Measurements from ENCODE around the gene SLC10A7. TPM values are rescaled to one million over a fixed set of nuclear protein-coding genes. Genes with fewer than 3 reads are reported as not detected.

SLC10A7 gene
- total and polyA plus RNA-seq, 2 of the 13 experiments (the other 11 are each of a cell fraction or from before 2014, with no cell fraction given): 18.5 to 18.8 TPM

DNA sequence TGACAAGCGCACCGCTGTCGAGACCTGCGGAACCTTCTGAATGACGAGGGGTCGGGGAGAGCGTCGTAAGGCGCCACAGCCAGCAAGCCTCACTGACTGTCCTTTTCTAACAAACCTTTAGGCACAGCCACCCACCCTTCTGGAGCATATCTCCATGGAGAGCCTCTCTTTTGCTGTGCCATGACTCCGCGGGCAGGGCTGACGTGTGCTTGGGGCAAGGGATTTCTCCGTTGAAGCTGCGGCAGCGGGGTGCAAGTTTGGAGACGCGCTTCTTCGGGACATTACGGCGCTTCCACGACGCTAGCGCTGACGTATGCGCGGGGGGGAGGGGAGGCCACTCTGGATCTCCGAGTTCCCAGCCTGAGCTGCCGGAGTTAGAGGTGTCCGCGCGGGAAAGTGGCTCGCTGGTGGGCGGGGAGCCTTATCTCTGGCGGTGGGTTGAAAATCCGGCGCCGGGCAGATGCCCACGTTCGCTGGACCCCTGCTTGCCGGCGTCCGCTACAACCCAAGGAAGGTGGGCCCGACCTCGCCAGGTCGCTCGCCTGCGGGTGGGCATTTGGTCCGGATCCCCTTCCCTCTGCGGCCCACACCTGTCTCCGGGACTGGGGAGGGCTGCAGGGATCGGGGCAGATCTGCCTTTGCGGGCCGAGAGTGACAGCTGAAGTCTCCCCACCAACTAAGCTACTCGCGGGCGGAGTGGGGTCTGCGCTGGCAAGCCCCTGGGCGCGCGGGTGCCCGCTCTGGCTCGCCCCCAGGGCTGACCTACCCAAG lies 543 bp upstream of the SLC10A7 start (continued):
- peak; percentile 27; the same call in 1 of the 2 replicates for TF ChIP-seq ZFP41 (CRISPR knock-in tag; IDR thresholded peaks at IDR 0.05; ENCODE audit: borderline replicate concordance)
- no peak for TF ChIP-seq SIX1 (CRISPR knock-in tag; IDR thresholded peaks at IDR 0.05; ENCODE audit: borderline replicate concordance)
- TF ChIP-seq, protein P1, sequence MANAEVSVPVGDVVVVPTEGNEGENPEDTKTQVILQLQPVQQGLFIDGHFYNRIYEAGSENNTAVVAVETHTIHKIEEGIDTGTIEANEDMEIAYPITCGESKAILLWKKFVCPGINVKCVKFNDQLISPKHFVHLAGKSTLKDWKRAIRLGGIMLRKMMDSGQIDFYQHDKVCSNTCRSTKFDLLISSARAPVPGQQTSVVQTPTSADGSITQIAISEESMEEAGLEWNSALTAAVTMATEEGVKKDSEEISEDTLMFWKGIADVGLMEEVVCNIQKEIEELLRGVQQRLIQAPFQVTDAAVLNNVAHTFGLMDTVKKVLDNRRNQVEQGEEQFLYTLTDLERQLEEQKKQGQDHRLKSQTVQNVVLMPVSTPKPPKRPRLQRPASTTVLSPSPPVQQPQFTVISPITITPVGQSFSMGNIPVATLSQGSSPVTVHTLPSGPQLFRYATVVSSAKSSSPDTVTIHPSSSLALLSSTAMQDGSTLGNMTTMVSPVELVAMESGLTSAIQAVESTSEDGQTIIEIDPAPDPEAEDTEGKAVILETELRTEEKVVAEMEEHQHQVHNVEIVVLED (CRISPR knock-in tag; IDR thresholded peaks at IDR 0.05; ENCODE audit: borderline replicate concordance): peak; percentile 74
- TF ChIP-seq, protein P2, sequence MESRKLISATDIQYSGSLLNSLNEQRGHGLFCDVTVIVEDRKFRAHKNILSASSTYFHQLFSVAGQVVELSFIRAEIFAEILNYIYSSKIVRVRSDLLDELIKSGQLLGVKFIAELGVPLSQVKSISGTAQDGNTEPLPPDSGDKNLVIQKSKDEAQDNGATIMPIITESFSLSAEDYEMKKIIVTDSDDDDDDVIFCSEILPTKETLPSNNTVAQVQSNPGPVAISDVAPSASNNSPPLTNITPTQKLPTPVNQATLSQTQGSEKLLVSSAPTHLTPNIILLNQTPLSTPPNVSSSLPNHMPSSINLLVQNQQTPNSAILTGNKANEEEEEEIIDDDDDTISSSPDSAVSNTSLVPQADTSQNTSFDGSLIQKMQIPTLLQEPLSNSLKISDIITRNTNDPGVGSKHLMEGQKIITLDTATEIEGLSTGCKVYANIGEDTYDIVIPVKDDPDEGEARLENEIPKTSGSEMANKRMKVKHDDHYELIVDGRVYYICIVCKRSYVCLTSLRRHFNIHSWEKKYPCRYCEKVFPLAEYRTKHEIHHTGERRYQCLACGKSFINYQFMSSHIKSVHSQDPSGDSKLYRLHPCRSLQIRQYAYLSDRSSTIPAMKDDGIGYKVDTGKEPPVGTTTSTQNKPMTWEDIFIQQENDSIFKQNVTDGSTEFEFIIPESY (CRISPR knock-in tag; IDR thresholded peaks at IDR 0.05): no peak
- no peak for TF ChIP-seq SMARCE1 (IDR thresholded peaks at IDR 0.05; ENCODE audit: borderline replicate concordance)
- TF ChIP-seq XBP1 (CRISPR knock-in tag; IDR thresholded peaks at IDR 0.05): peak; percentile 62; the same call in 1 of the 2 replicates
- TF ChIP-seq ISX (CRISPR knock-in tag; conservative IDR thresholded peaks at IDR 0.05): 0 out of 2 replicates have a peak, but pooled peaks have one; percentile 23
- peak; percentile 84 for TF ChIP-seq CREB1 (IDR thresholded peaks at IDR 0.05)
- peak; percentile 94; the same call in 1 of the 2 replicates for TF ChIP-seq CREB1 (CRISPR knock-in tag; IDR thresholded peaks at IDR 0.05)
- TF ChIP-seq, protein P3, sequence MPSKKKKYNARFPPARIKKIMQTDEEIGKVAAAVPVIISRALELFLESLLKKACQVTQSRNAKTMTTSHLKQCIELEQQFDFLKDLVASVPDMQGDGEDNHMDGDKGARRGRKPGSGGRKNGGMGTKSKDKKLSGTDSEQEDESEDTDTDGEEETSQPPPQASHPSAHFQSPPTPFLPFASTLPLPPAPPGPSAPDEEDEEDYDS (CRISPR knock-in tag; IDR thresholded peaks at IDR 0.05): no peak
- peak; percentile 74; the same call in 1 of the 2 replicates for TF ChIP-seq DMAP1 (CRISPR knock-in tag; IDR thresholded peaks at IDR 0.05)
- TF ChIP-seq ZNF44 (CRISPR knock-in tag; IDR thresholded peaks at IDR 0.05): no peak
- TF ChIP-seq, protein P4, sequence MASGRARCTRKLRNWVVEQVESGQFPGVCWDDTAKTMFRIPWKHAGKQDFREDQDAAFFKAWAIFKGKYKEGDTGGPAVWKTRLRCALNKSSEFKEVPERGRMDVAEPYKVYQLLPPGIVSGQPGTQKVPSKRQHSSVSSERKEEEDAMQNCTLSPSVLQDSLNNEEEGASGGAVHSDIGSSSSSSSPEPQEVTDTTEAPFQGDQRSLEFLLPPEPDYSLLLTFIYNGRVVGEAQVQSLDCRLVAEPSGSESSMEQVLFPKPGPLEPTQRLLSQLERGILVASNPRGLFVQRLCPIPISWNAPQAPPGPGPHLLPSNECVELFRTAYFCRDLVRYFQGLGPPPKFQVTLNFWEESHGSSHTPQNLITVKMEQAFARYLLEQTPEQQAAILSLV (CRISPR knock-in tag; IDR thresholded peaks at IDR 0.05; ENCODE audit: borderline replicate concordance): peak; percentile 65; the same call in 1 of the 2 replicates
- TF ChIP-seq, protein P5, sequence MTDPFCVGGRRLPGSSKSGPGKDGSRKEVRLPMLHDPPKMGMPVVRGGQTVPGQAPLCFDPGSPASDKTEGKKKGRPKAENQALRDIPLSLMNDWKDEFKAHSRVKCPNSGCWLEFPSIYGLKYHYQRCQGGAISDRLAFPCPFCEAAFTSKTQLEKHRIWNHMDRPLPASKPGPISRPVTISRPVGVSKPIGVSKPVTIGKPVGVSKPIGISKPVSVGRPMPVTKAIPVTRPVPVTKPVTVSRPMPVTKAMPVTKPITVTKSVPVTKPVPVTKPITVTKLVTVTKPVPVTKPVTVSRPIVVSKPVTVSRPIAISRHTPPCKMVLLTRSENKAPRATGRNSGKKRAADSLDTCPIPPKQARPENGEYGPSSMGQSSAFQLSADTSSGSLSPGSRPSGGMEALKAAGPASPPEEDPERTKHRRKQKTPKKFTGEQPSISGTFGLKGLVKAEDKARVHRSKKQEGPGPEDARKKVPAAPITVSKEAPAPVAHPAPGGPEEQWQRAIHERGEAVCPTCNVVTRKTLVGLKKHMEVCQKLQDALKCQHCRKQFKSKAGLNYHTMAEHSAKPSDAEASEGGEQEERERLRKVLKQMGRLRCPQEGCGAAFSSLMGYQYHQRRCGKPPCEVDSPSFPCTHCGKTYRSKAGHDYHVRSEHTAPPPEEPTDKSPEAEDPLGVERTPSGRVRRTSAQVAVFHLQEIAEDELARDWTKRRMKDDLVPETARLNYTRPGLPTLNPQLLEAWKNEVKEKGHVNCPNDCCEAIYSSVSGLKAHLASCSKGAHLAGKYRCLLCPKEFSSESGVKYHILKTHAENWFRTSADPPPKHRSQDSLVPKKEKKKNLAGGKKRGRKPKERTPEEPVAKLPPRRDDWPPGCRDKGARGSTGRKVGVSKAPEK (CRISPR knock-in tag; IDR thresholded peaks at IDR 0.05; ENCODE audit: borderline replicate concordance): no peak
- TF ChIP-seq SAP130 (CRISPR knock-in tag; IDR thresholded peaks at IDR 0.05; ENCODE audit: low read depth): peak; percentile 45
- no peak for TF ChIP-seq JUN (CRISPR knock-in tag; IDR thresholded peaks at IDR 0.05)
- TF ChIP-seq CC2D1A (CRISPR knock-in tag; IDR thresholded peaks at IDR 0.05): no peak
- no peak for TF ChIP-seq ELF3 (CRISPR knock-in tag; IDR thresholded peaks at IDR 0.05)
- TF ChIP-seq ARID2 (CRISPR knock-in tag; IDR thresholded peaks at IDR 0.05; ENCODE audit: borderline replicate concordance): 0 out of 2 replicates have a peak, but pooled peaks have one; percentile 61
- TF ChIP-seq, protein P6, sequence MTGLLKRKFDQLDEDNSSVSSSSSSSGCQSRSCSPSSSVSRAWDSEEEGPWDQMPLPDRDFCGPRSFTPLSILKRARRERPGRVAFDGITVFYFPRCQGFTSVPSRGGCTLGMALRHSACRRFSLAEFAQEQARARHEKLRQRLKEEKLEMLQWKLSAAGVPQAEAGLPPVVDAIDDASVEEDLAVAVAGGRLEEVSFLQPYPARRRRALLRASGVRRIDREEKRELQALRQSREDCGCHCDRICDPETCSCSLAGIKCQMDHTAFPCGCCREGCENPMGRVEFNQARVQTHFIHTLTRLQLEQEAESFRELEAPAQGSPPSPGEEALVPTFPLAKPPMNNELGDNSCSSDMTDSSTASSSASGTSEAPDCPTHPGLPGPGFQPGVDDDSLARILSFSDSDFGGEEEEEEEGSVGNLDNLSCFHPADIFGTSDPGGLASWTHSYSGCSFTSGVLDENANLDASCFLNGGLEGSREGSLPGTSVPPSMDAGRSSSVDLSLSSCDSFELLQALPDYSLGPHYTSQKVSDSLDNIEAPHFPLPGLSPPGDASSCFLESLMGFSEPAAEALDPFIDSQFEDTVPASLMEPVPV (CRISPR knock-in tag; IDR thresholded peaks at IDR 0.05): no peak; the same call in 1 of the 2 replicates

Data from HepG2 (cell line).